Karpas-422 (cell line): Measurements from ENCODE around the gene PCMT1. TPM values are rescaled to one million over a fixed set of nuclear protein-coding genes. Genes with fewer than 3 reads are reported as not detected.

Experiments
- DNase-seq: peaks from one replicate; pipeline ENCODE4 v3.0.0-alpha.2; 2015
- H2AFZ ChIP-seq: fragments of 200-600 bp; sonication (generic); 2 replicates; pipeline ENCODE4 v1.6.1; 2014; ENCODE audit warnings: antibody characterized with exemption, low read length, mixed read lengths
- H3K27ac ChIP-seq: fragments of 200-600 bp; sonication (generic); 2 replicates; pipeline ENCODE4 v1.5.1; 2014; ENCODE audit warnings: mild to moderate bottlenecking, low read length, moderate library complexity
- H3K27me3 ChIP-seq: fragments of 200-600 bp; sonication (generic); 2 replicates; pipeline ENCODE4 v1.6.1; 2014; ENCODE audit warnings: low read length, mixed read lengths
- H3K36me3 ChIP-seq: fragments of 200-600 bp; sonication (generic); 2 replicates; pipeline ENCODE4 v1.6.1; 2014; ENCODE audit warnings: low read length, mixed read lengths; ENCODE audit not compliant: insufficient read depth
- H3K4me1 ChIP-seq: fragments of 200-600 bp; sonication (generic); 2 replicates; pipeline ENCODE4 v1.6.1; 2014; ENCODE audit warnings: mild to moderate bottlenecking, low read length, mixed read lengths
- H3K4me2 ChIP-seq: fragments of 200-600 bp; sonication (generic); 2 replicates; pipeline ENCODE4 v1.6.1; 2014; ENCODE audit warnings: low read length, low read depth, mild to moderate bottlenecking; ENCODE audit not compliant: poor library complexity, severe bottlenecking
- H3K4me3 ChIP-seq: fragments of 200-600 bp; sonication (generic); 2 replicates; pipeline ENCODE4 v1.5.1; 2014; ENCODE audit warnings: mild to moderate bottlenecking, antibody characterized with exemption, low read length, mixed read lengths
- H3K79me2 ChIP-seq: fragments of 200-600 bp; sonication (generic); 2 replicates; pipeline ENCODE4 v1.6.1; 2014; ENCODE audit warnings: mild to moderate bottlenecking, low read length, mixed read lengths
- H3K9ac ChIP-seq: fragments of 200-600 bp; sonication (generic); 2 replicates; pipeline ENCODE4 v1.6.0; 2014; ENCODE audit warnings: low read length
- H3K9me2 ChIP-seq: fragments of 200-600 bp; sonication (generic), shearing (Covaris generic); replicated peaks from 2 replicates; pipeline ENCODE4 v1.6.0; 2014; ENCODE audit warnings: mild to moderate bottlenecking, low read length, moderate library complexity; ENCODE audit not compliant: insufficient read depth
- H3K9me3 ChIP-seq: fragments of 300-700, 200-600 bp; sonication (generic); 2 replicates; pipeline ENCODE4 v1.6.1; 2014; ENCODE audit warnings: low read length, mixed read lengths
- H4K20me1 ChIP-seq: fragments of 200-600 bp; sonication (generic); 2 replicates; pipeline ENCODE4 v1.6.1; 2014; ENCODE audit warnings: mild to moderate bottlenecking, antibody characterized with exemption, low read length, low read depth; ENCODE audit not compliant: insufficient read depth
- total RNA-seq: library from RNA; depleted of rRNA; stranded (reverse); fragments of >200 nt; shearing (Covaris generic); gene quantifications from 2 replicates; pipeline ENCODE4 v1.2.3, GENCODE V29; 2014; ENCODE audit warnings: low replicate concordance

Gene PCMT1
- total RNA-seq, 1 experiment from 2014 or later: 79.1 TPM

DNA sequence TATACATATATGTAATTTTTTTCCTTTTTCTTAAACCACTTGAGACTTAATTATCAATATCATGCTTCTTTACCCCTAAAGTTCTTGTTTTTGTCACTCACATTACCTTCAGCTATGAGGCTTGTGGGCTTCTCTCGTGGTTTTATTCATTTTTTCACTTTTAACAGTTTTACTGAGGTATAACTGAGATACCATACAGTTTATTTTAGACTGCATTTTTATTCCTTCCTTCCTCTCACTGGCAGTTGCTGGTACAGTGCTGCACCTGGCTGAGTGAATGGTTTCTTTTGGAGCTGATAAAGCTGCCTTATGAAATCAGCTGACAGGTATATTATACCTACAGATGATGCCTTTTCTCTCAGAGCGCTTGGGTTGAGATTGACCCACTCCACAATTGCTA, 60.3 kb downstream of the PCMT1 start:
- Histone ChIP-seq H3K4me1 (no peaks in the 10 kb centered on the region), H4K20me1 (no peaks in the 10 kb centered on the region), H2AFZ (no peak overlapping the region), H3K9me3 (no peaks in the 10 kb centered on the region), H3K27ac (no peak overlapping the region), H3K4me3 (no peak overlapping the region), H3K4me2 (no peak overlapping the region), H3K9ac (no peak overlapping the region), H3K79me2 (no peaks in the 10 kb centered on the region), H3K27me3 (no peaks in the 10 kb centered on the region), H3K9me2 (no peaks in the 10 kb centered on the region), H3K36me3 (peaks cover 13% of the 10 kb centered on the region; the same call in 1 of the 2 replicates)
- no peak for DNase-seq

DNA sequence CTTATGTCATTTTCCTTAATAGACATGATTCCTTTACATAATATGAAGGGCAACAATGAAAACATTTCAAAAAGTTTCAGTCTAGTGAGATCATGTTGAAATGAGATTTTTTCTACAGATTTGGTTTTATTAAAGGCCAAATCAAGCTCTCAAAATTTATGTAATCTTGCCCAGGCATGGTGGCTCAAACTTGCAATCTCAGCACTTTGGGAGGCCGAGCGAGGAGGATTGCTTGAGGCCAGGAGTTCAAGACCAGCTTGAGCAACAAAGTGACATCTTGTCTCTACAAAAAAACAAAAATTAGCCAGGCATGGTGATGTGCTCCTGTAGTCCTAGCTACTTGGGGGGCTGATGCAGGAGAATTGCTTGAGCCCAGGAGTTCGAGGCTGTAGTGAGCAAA, 63.8 kb downstream of the PCMT1 start:
- Histone ChIP-seq H3K27ac (no peak overlapping the region), H3K4me1 (no peaks in the 10 kb centered on the region), H3K27me3 (no peaks in the 10 kb centered on the region), H3K36me3 (peaks cover 13% of the 10 kb centered on the region; the same call in 1 of the 2 replicates), H3K4me3 (no peak overlapping the region), H3K79me2 (no peaks in the 10 kb centered on the region), H3K9ac (no peak overlapping the region), H3K9me3 (no peaks in the 10 kb centered on the region), H4K20me1 (no peaks in the 10 kb centered on the region), H3K4me2 (no peak overlapping the region), H3K9me2 (no peaks in the 10 kb centered on the region), H2AFZ (no peak overlapping the region)
- DNase-seq: no peak

DNA sequence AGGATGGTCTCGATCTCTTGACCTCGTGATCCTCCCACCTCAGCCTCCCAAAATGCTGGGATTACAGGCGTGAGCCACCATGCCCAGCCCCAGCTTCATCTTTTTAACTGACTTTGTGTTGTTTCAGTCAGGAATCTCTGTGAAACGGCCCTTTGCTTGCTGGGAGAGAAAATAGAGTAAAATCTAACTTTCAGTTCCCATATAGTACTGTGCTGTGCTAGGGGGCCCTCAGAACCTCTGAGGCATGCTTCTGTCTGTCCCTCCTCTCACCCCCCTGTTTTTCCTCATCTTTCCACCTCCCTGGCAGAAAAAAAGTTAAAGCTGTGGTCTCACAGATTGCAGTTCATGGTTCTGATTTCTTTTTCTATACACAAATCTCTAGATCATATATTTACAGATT, 66.2 kb downstream of the PCMT1 start:
- Histone ChIP-seq H3K4me1 (no peaks in the 10 kb centered on the region), H3K4me2 (no peak overlapping the region), H3K4me3 (no peak overlapping the region), H3K9me2 (no peaks in the 10 kb centered on the region), H3K79me2 (no peaks in the 10 kb centered on the region), H2AFZ (no peak overlapping the region), H3K9ac (no peak overlapping the region), H4K20me1 (no peaks in the 10 kb centered on the region), H3K9me3 (no peaks in the 10 kb centered on the region), H3K36me3 (peaks cover 4% of the 10 kb centered on the region; the same call in 1 of the 2 replicates), H3K27me3 (no peaks in the 10 kb centered on the region), H3K27ac (no peak overlapping the region)
- DNase-seq: no peak

DNA sequence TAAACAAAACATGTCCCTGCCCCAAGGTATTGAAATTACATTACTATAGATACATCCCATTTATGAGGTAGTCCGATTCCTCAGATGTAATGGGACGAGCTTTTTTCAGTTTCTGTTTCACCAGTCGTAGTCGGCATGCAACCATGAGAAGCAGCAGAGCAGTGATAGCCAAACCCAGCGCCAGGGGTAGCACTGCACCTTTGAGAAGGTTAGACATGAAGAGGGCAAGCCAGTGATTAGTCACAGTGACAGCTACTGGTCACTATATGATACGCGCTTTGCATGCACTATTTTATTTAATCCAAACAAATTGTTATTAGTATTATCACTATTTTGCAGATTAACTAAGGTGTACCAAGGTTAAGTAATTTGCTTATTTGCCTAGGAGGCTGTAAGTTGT, 71.0 kb downstream of the PCMT1 start:
- no peaks in the 10 kb centered on the region for H4K20me1 ChIP-seq
- H3K4me3 ChIP-seq: no peak overlapping the region
- H3K79me2 ChIP-seq: no peaks in the 10 kb centered on the region
- no peaks in the 10 kb centered on the region for H3K9me2 ChIP-seq
- no peak overlapping the region for H3K4me2 ChIP-seq
- no peaks in the 10 kb centered on the region for H3K27me3 ChIP-seq
- no peak overlapping the region for H3K27ac ChIP-seq
- no peaks in the 10 kb centered on the region for H3K4me1 ChIP-seq
- H3K9ac ChIP-seq: no peak overlapping the region
- no peak overlapping the region for H2AFZ ChIP-seq
- no peaks in the 10 kb centered on the region for H3K36me3 ChIP-seq
- H3K9me3 ChIP-seq: no peaks in the 10 kb centered on the region
- no peak for DNase-seq

DNA sequence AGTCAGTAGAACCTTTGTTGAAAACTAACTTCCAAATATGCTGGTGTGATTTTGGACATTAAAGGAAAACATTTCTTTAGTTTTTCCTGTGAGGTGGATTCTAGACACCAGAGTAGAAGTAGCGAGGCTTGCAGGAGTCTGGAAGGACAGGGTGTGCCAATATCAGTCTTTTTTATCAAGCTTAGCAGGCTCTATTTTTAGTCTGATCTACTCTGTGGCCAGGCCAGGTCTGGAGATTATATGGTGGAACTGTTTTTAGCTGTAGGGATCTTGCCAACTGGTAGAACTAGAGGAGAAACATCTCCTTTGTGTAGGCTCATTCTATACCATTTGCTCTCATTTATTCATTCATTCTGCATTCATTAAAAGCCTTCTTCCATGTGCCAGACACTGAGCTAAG, 72.0 kb downstream of the PCMT1 start:
- Histone ChIP-seq H3K9me2 (no peaks in the 10 kb centered on the region), H2AFZ (no peak overlapping the region), H3K27ac (no peak overlapping the region), H3K36me3 (no peaks in the 10 kb centered on the region), H3K9me3 (no peaks in the 10 kb centered on the region), H3K4me1 (no peaks in the 10 kb centered on the region), H4K20me1 (no peaks in the 10 kb centered on the region), H3K79me2 (no peaks in the 10 kb centered on the region), H3K9ac (no peak overlapping the region), H3K27me3 (no peaks in the 10 kb centered on the region), H3K4me2 (no peak overlapping the region), H3K4me3 (no peak overlapping the region)
- DNase-seq: no peak

DNA sequence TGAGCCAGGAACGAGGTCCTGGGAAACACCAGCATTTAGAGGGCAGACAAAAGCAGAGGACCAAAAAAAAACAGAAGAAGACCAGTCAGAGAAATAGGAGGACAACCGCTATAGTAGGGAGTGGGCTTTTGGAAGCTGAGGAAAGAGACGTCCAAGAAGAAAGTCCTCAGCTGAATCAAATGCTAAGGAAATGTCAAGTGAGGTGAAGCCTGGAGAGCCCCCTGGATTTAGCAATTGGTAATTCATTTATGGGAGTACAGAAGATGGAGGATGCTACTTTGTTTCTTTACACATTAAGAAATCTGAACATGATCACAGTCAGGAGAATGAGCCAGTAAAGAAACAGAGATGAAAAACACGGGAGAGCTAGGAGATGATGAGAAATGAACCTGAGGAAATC, 73.5 kb downstream of the PCMT1 start:
- Histone ChIP-seq H3K4me3 (no peak overlapping the region), H3K4me2 (no peak overlapping the region), H3K79me2 (no peaks in the 10 kb centered on the region), H3K9me2 (no peaks in the 10 kb centered on the region), H2AFZ (no peak overlapping the region), H3K9ac (no peak overlapping the region), H3K9me3 (no peaks in the 10 kb centered on the region), H3K4me1 (no peaks in the 10 kb centered on the region), H3K27me3 (no peaks in the 10 kb centered on the region), H3K36me3 (no peaks in the 10 kb centered on the region), H3K27ac (no peak overlapping the region), H4K20me1 (no peaks in the 10 kb centered on the region)
- DNase-seq: no peak

DNA sequence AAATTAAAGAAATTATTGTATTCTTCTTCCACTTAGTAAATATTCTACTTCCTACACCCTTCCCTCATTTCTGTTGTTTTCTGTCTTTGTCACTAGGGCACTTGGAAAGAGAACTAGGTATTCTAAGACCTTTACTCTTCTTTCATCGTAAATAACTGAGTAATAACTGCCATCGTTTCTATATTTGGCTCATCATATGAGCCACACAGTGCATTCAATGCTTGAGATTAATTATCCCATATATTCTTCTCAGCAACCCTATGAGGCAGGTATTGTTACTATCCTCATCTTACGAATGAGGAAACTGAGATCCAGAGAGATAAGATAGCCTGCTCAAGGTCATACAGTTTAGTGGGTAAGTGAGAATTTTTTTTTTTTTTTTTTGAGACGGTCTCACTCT, 75.8 kb downstream of the PCMT1 start:
- H3K36me3 ChIP-seq: no peaks in the 10 kb centered on the region
- no peaks in the 10 kb centered on the region for H3K79me2 ChIP-seq
- DNase-seq: no peak
- H3K9ac ChIP-seq: no peak overlapping the region
- H3K4me1 ChIP-seq: peaks cover 2% of the 10 kb centered on the region
- H3K4me3 ChIP-seq: no peak overlapping the region
- no peaks in the 10 kb centered on the region for H3K27me3 ChIP-seq
- H3K27ac ChIP-seq: no peak overlapping the region
- H2AFZ ChIP-seq: no peak overlapping the region
- no peaks in the 10 kb centered on the region for H3K9me3 ChIP-seq
- no peak overlapping the region for H3K4me2 ChIP-seq
- no peaks in the 10 kb centered on the region for H4K20me1 ChIP-seq
- no peaks in the 10 kb centered on the region for H3K9me2 ChIP-seq

DNA sequence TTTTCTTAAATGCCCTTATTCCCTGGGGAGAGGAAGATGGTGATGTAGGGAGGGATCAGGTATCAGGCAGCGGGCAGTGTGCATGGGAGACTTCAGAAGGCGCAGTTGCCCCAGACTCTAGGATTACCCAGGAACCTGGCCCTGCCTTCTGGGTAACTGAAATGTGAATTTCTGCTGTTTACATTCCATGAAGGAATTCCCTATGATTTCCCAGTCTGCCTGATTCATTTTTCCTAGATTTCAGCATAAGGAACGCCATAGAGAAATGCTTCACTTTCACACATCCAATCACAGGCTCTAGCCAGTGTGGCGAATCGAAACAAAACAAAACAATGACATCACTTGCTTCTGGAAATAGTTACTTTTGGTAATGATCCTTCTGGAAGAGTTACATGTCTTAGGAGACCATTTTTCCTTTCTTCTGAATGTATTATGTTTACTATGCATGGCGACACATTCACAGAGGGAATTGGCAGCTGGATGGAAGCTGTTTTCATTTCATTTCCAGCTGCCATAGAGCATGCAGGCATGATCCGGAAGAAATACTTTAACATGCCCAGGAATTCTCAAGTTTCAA, 81.3 kb downstream of the PCMT1 start:
- Histone ChIP-seq H2AFZ (no peak overlapping the region), H3K36me3 (no peaks in the 10 kb centered on the region), H3K9me3 (no peaks in the 10 kb centered on the region)

More for the DNA sequence above, 81.3 kb downstream of the PCMT1 start:
- no peak overlapping the region for H3K4me3 ChIP-seq
- H4K20me1 ChIP-seq: no peaks in the 10 kb centered on the region
- H3K79me2 ChIP-seq: no peaks in the 10 kb centered on the region
- no peak overlapping the region for H3K27ac ChIP-seq
- DNase-seq: peak; percentile 49
- H3K9me2 ChIP-seq: no peaks in the 10 kb centered on the region
- H3K27me3 ChIP-seq: no peaks in the 10 kb centered on the region
- no peak overlapping the region for H3K4me2 ChIP-seq
- H3K4me1 ChIP-seq: peaks cover 17% of the 10 kb centered on the region
- H3K9ac ChIP-seq: no peak overlapping the region
